Cardiac muscle cell (in vitro differentiated cells and primary cell): ENCODE data around the gene PSAPL1. TPM values are rescaled to one million over a fixed set of nuclear protein-coding genes. Genes with fewer than 3 reads are reported as not detected.

ENCODE experiments used
- DNase-seq, 2 donors: peaks; one replicate each; pipeline versions ENCODE4 v3.0.0 to v3.0.0-alpha.2; 2010 to 2017; ENCODE audit warnings: low read depth in 1 of 2, low spot score in 1 of 2
- H3K27ac ChIP-seq: fragments of 200-600 bp; sonication (generic); 2 replicates; pipeline ENCODE4 v1.5.1; 2016
- H3K27me3 ChIP-seq: fragments of 200-600 bp; sonication (generic); 2 replicates; pipeline ENCODE4 v1.6.0; 2016; ENCODE audit warnings: control low read depth
- H3K36me3 ChIP-seq: fragments of 200-600 bp; sonication (generic); 2 replicates; pipeline ENCODE4 v1.5.1; 2016; ENCODE audit warnings: control low read depth
- H3K4me1 ChIP-seq: fragments of 200-600 bp; sonication (generic); 2 replicates; pipeline ENCODE4 v1.8.1; 2017; ENCODE audit warnings: low read depth, mild to moderate bottlenecking, mixed run types
- H3K4me3 ChIP-seq: fragments of 200-600 bp; sonication (generic); 2 replicates; pipeline ENCODE4 v1.5.1; 2016; ENCODE audit warnings: mild to moderate bottlenecking
- H3K9me3 ChIP-seq: fragments of 200-600 bp; sonication (generic); 2 replicates; pipeline ENCODE4 v1.5.1; 2017; ENCODE audit warnings: low read depth, mild to moderate bottlenecking, control low read depth
- CTCF ChIP-seq: IDR thresholded peaks from 2 replicates; pipeline ENCODE4 v1.5.1; 2012; ENCODE audit warnings: low read depth, mild to moderate bottlenecking, low read length
- polyA plus RNA-seq: library from polyadenylated mRNA; unstranded; fragments of >200 nt; fragmentation: Nextera tagmentation; extraction: Ambion mirVana; gene quantifications from 2 replicates; pipeline ENCODE4 v1.2.1, GENCODE V29; 2016
- total RNA-seq: library from RNA; depleted of rRNA; stranded (reverse); fragments of >200 nt; gene quantifications from 2 replicates; pipeline ENCODE4 v1.2.3, GENCODE V29; 2016

PSAPL1 gene
- total and polyA plus RNA-seq, 2 experiments from 2014 or later = 3.5 to 4.4 TPM

- H3K27ac ChIP-seq = no peak overlapping the region
- TF ChIP-seq CTCF = no peak
- no peaks in the 10 kb centered on the region for H3K27me3 ChIP-seq
- H3K36me3 ChIP-seq = no peaks in the 10 kb centered on the region
- no peak for DNase-seq
- no peaks in the 10 kb centered on the region for H3K9me3 ChIP-seq
- no peak overlapping the region for H3K4me3 ChIP-seq
- no peaks in the 10 kb centered on the region for H3K4me1 ChIP-seq
These were observed 44.4 kb downstream of the PSAPL1 start for GRCh38 chr4:7390336-7390735.

GRCh38 chr4:7389719-7390118, 45.0 kb downstream of the PSAPL1 start:
- TF ChIP-seq CTCF = no peak
- H3K27me3 ChIP-seq = no peaks in the 10 kb centered on the region
- no peaks in the 10 kb centered on the region for H3K4me1 ChIP-seq
- H3K27ac ChIP-seq = no peak overlapping the region
- H3K9me3 ChIP-seq = no peaks in the 10 kb centered on the region
- no peak overlapping the region for H3K4me3 ChIP-seq
- no peaks in the 10 kb centered on the region for H3K36me3 ChIP-seq
- DNase-seq = no peak

- H3K27me3 ChIP-seq = no peaks in the 10 kb centered on the region
- no peaks in the 10 kb centered on the region for H3K36me3 ChIP-seq
- DNase-seq = no peak
- no peak for TF ChIP-seq CTCF
- no peaks in the 10 kb centered on the region for H3K4me1 ChIP-seq
- H3K27ac ChIP-seq = no peak overlapping the region
- H3K9me3 ChIP-seq = no peaks in the 10 kb centered on the region
- no peak overlapping the region for H3K4me3 ChIP-seq
These were observed 45.5 kb downstream of the PSAPL1 start for GRCh38 chr4:7389101-7389701.

- no peaks in the 10 kb centered on the region for H3K4me1 ChIP-seq
- no peak for DNase-seq
- no peak overlapping the region for H3K27ac ChIP-seq
- no peaks in the 10 kb centered on the region for H3K9me3 ChIP-seq
- H3K4me3 ChIP-seq = no peak overlapping the region
- no peaks in the 10 kb centered on the region for H3K36me3 ChIP-seq
- no peaks in the 10 kb centered on the region for H3K27me3 ChIP-seq
- TF ChIP-seq CTCF = no peak
These were observed 46.1 kb downstream of the PSAPL1 start for GRCh38 chr4:7388627-7389026.

- H3K36me3 ChIP-seq = no peaks in the 10 kb centered on the region
- no peak overlapping the region for H3K27ac ChIP-seq
- H3K27me3 ChIP-seq = no peaks in the 10 kb centered on the region
- no peak overlapping the region for H3K4me3 ChIP-seq
- no peaks in the 10 kb centered on the region for H3K9me3 ChIP-seq
- DNase-seq = no peak
- TF ChIP-seq CTCF = no peak
- H3K4me1 ChIP-seq = no peaks in the 10 kb centered on the region
These were observed 46.8 kb downstream of the PSAPL1 start for GRCh38 chr4:7387925-7388324.
